Endothelial cell of umbilical vein (primary cell): ENCODE measurements around the gene TBC1D25. TPM values are rescaled to one million over a fixed set of nuclear protein-coding genes. Genes with fewer than 3 reads are reported as not detected.
A peak's percentile ranks its signal among the peaks of the same experiment; 100 is the strongest.

Experiments used
- BruUV-seq: library from RNA; stranded (reverse); fragments of 400-500 nt; replicated peaks from 2 replicates; lab custom pipeline; 2021; lab: Mats Ljungman, UMichigan
- CTCF ChIA-PET: fragments of 300-600, 350-600 bp; sonication (Branson Sonifier 250); formaldehyde crosslinking; loops from one replicate; lab custom pipeline; 2021; ENCODE audit warnings: antibody characterized with exemption, inconsistent platforms; lab: Charles Lee
- POLR2A ChIA-PET: fragments of 300-600, 350-600 bp; sonication (Branson Sonifier 250); formaldehyde crosslinking; loops from one replicate; lab custom pipeline; 2021; ENCODE audit warnings: antibody characterized with exemption, inconsistent platforms; lab: Charles Lee
- DNase-seq: peaks from one replicate; pipeline ENCODE4 v3.0.0-alpha.2; 2011; ENCODE audit warnings: low read depth, low spot score
- FAIRE-seq: peaks from 2 replicates; lab custom pipeline; 2011; peaks lifted over from hg19 to GRCh38; lab: Jason Lieb, UNC
- H2AFZ ChIP-seq: 2 replicates; pipeline ENCODE4 v1.6.0; 2012; ENCODE audit warnings: low read depth, low read length, control low read depth, inconsistent platforms
- H3K27ac ChIP-seq: 2 replicates; pipeline ENCODE4 v1.5.1; 2011; ENCODE audit warnings: low read depth, mild to moderate bottlenecking, control low read depth, low read length, moderate library complexity; ENCODE audit not compliant: insufficient read depth
- H3K27me3 ChIP-seq, 2 experiments: 2 replicates each; pipeline versions ENCODE4 v1.6.0 to v1.6.1; 2011; ENCODE audit warnings: low read length in 2 of 2, mixed read lengths in 1 of 2; ENCODE audit not compliant: control insufficient read depth in 2 of 2, insufficient read depth in 2 of 2
- H3K36me3 ChIP-seq, 2 experiments: 2 replicates in 1 of 2; 3 replicates in 1 of 2; pipeline ENCODE4 v1.5.1; 2011; ENCODE audit warnings: low read length in 2 of 2, mild to moderate bottlenecking in 1 of 2, moderate library complexity in 1 of 2; ENCODE audit not compliant: control insufficient read depth in 2 of 2, insufficient read depth in 2 of 2; ENCODE audit errors: extremely low read depth in 1 of 2
- H3K4me1 ChIP-seq: 3 replicates; pipeline ENCODE4 v1.5.1; 2011; ENCODE audit warnings: mild to moderate bottlenecking, low read length; ENCODE audit not compliant: control insufficient read depth, insufficient read depth; ENCODE audit errors: extremely low read depth
- H3K4me2 ChIP-seq: 2 replicates; pipeline ENCODE4 v1.6.1; 2011; ENCODE audit warnings: low read length, control low read depth, mixed read lengths; ENCODE audit not compliant: insufficient read depth
- H3K4me3 ChIP-seq, 3 experiments: fragments of 200-600 bp in 1 of 3; sonication (generic), shearing (Covaris generic) in 1 of 3; replicated peaks in 1 of 3; 2 replicates each; pipeline ENCODE4 v1.5.1; 2011 to 2016; ENCODE audit warnings: control low read depth in 3 of 3, low read length in 3 of 3, mild to moderate bottlenecking in 2 of 3, inconsistent platforms in 1 of 3, low read depth in 1 of 3, moderate library complexity in 1 of 3; ENCODE audit not compliant: insufficient read depth in 1 of 3
- H3K79me2 ChIP-seq: 2 replicates; pipeline ENCODE4 v1.6.0; 2012; ENCODE audit warnings: low read length, inconsistent platforms; ENCODE audit not compliant: control insufficient read depth, insufficient read depth
- H3K9ac ChIP-seq: replicated peaks from 2 replicates; pipeline ENCODE3; 2011; ENCODE audit warnings: low read length, control low read depth; ENCODE audit not compliant: insufficient read depth; ENCODE audit errors: extremely low read depth
- H3K9me1 ChIP-seq: replicated peaks from 3 replicates; pipeline ENCODE4 v1.6.0; 2011; ENCODE audit warnings: mild to moderate bottlenecking, low read length; ENCODE audit not compliant: control insufficient read depth, insufficient read depth; ENCODE audit errors: extremely low read depth
- H3K9me3 ChIP-seq: replicated peaks from 2 replicates; pipeline ENCODE4 v1.5.1; 2012; ENCODE audit warnings: low read length, inconsistent platforms; ENCODE audit not compliant: control insufficient read depth, insufficient read depth
- H4K20me1 ChIP-seq: replicated peaks from 2 replicates; pipeline ENCODE3; 2011; ENCODE audit warnings: mild to moderate bottlenecking, low read length; ENCODE audit not compliant: control insufficient read depth, insufficient read depth; ENCODE audit errors: extremely low read depth
- CTCF ChIP-seq, 2 donors: IDR thresholded peaks; 1 replicate in 1 of 2; 2 replicates in 1 of 2; pipeline ENCODE4 v1.5.1; 2011; ENCODE audit warnings: low read length in 2 of 2, mild to moderate bottlenecking in 2 of 2, moderate library complexity in 2 of 2, control low read depth in 1 of 2, inconsistent platforms in 1 of 2, low read depth in 1 of 2; ENCODE audit not compliant: insufficient read depth in 1 of 2; ENCODE audit errors: extremely low read depth in 1 of 2
- EZH2 ChIP-seq: IDR thresholded peaks from 2 replicates; pipeline ENCODE4 v1.6.1; 2012; ENCODE audit warnings: borderline replicate concordance, low read depth, mild to moderate bottlenecking, moderate library complexity, low read length, inconsistent platforms; ENCODE audit not compliant: severe bottlenecking
- FOS ChIP-seq: IDR thresholded peaks from 2 replicates; pipeline ENCODE4 v1.6.1; 2011; ENCODE audit warnings: mild to moderate bottlenecking, low read length, moderate library complexity, borderline replicate concordance; ENCODE audit not compliant: insufficient read depth
- GATA2 ChIP-seq: IDR thresholded peaks from 2 replicates; pipeline ENCODE4 v1.7.0; 2011; ENCODE audit warnings: low read depth, mild to moderate bottlenecking, moderate library complexity, mixed read lengths, low read length; ENCODE audit not compliant: insufficient read length, insufficient read depth
- JUN ChIP-seq: IDR thresholded peaks from 2 replicates; pipeline ENCODE4 v1.6.1; 2011; ENCODE audit warnings: borderline replicate concordance, low read depth; ENCODE audit not compliant: insufficient read length, insufficient read depth
- MAX ChIP-seq: IDR thresholded peaks from 2 replicates; pipeline ENCODE4 v1.6.1; 2011; ENCODE audit not compliant: insufficient read depth, insufficient read length
- MYC ChIP-seq: IDR thresholded peaks from one replicate; pipeline ENCODE4 v1.6.1; 2011; ENCODE audit warnings: mild to moderate bottlenecking, low read depth, low read length
- POLR2A ChIP-seq: IDR thresholded peaks from 2 replicates; pipeline ENCODE4 v1.6.1; 2012; ENCODE audit warnings: low read depth, mild to moderate bottlenecking, control low read depth, low read length
- POLR2AphosphoS5 ChIP-seq: IDR thresholded peaks from 2 replicates; pipeline ENCODE4 v1.6.1; 2012; ENCODE audit warnings: low read depth, mild to moderate bottlenecking, control low read depth, low read length, moderate library complexity; ENCODE audit not compliant: insufficient read depth
- dilution Hi-C: fragments of 300-500 bp; cut with MboI; formaldehyde crosslinking; loops from one replicate; pipeline ENCODE4 v1.15.0; 2019; ENCODE audit warnings: low sequenced_read_pairs; ENCODE audit not compliant: extremely low pct_ligation_motif_present
- intact Hi-C: fragments of 100-400 bp; cut with micrococcal nuclease; formaldehyde crosslinking; loops from one replicate; pipeline ENCODE4 v1.10.0; 2022
- polyA plus RNA-seq, 4 experiments: library from polyadenylated mRNA; depleted of rRNA in 3 of 4; stranded (reverse) in 3 of 4; unstranded in 1 of 4; fragments of >200 nt; gene quantifications; 2 replicates each; pipeline versions ENCODE4 v1.2.1 to v1.2.3, GENCODE V29; 2011 to 2012; ENCODE audit warnings: missing spikeins in 1 of 4
- total RNA-seq: library from RNA; stranded (reverse); gene quantifications from 2 replicates; pipeline ENCODE4 v1.2.3, GENCODE V29; 2021

TBC1D25 gene
- total and polyA plus RNA-seq, 2 donors (not counting 3 experiments of a cell fraction or from before 2014, with no cell fraction given) = 16.0 to 16.3 TPM

GRCh38 chrX:48590203-48591103, 50.9 kb downstream of the TBC1D25 start:
- Histone ChIP-seq H3K27ac (peak overlapping the region; percentile 29), H3K9me3 (no peaks in the 10 kb centered on the region), H3K9ac (no peak overlapping the region), H4K20me1 (no peaks in the 10 kb centered on the region), H3K36me3 (no peaks in the 10 kb centered on the region), H2AFZ (no peak overlapping the region), H3K27me3 (no peaks in the 10 kb centered on the region), H3K4me2 (no peak overlapping the region), H3K4me1 (peaks cover 25% of the 10 kb centered on the region), H3K79me2 (no peaks in the 10 kb centered on the region), H3K9me1 (no peaks in the 10 kb centered on the region), H3K4me3 (no peak overlapping the region)
- CTCF ChIA-PET = interaction anchor here (1.4 to 1.5 kb wide), 2 partner anchors 12 to 16 kb away, joined by 3 read pairs; no protein-coding TSS in a partner anchor
- DNase-seq = peak; percentile 8
- BruUV-seq = no TSS peak
- FAIRE-seq = no peak
- POLR2A ChIA-PET = interaction anchor here (1.0 to 1.9 kb wide), 4 partner anchors 9 to 16 kb away, joined by 3 to 7 read pairs (median 5); partner anchors contain the start of gene RBM3
- TF ChIP-seq MAX (no peak), EZH2 (no peak), CTCF (IDR thresholded peaks at IDR 0.05; ENCODE audit: extremely low read depth in 1 of 2, insufficient read depth in 1 of 2, low read depth in 1 of 2, low read length in 2 of 2) (no peak), JUN (no peak), MYC (no peak), POLR2A (no peak), GATA2 (no peak), POLR2AphosphoS5 (no peak), FOS (no peak)
- dilution Hi-C loops = no loop called here
- intact Hi-C loops = loop anchor here (1.0 to 10.0 kb wide), 5 partner anchors 16 to 506 kb away; partner anchors contain the start of genes EBP, RBM3 and TBC1D25
